Measurements from ENCODE around the gene OBSCN.

The OBSCN gene

GRCh38 chr1:228372183-228373003, 164.5 kb downstream of the OBSCN start:
- no peak for DNase-seq (ENCODE audit: extremely low spot score)
- CTCF ChIA-PET, result no interaction called here
- TF ChIP-seq FOXA1 (IDR thresholded peaks at IDR 0.05), result no peak
- no peak for TF ChIP-seq ARNT (IDR thresholded peaks at IDR 0.05)
- TF ChIP-seq SUZ12 (IDR thresholded peaks at IDR 0.05), result no peak
- TF ChIP-seq ELF4 (IDR thresholded peaks at IDR 0.05), result no peak
- TF ChIP-seq NFRKB (IDR thresholded peaks at IDR 0.05), result no peak
- TF ChIP-seq PKNOX1 (IDR thresholded peaks at IDR 0.05), result no peak
- no peak for TF ChIP-seq TARDBP (IDR thresholded peaks at IDR 0.05)
- TF ChIP-seq FOXM1 (IDR thresholded peaks at IDR 0.05; ENCODE audit: borderline replicate concordance), result no peak
- no peak for TF ChIP-seq L3MBTL2 (conservative IDR thresholded peaks at IDR 0.05)
- TF ChIP-seq CTBP1 (IDR thresholded peaks at IDR 0.05; ENCODE audit: borderline replicate concordance), result no peak
- no peak for TF ChIP-seq HDGF (IDR thresholded peaks at IDR 0.05; ENCODE audit: borderline replicate concordance)
- no peak for TF ChIP-seq LEF1 (IDR thresholded peaks at IDR 0.05; ENCODE audit: borderline replicate concordance)
- TF ChIP-seq FOXK2 (IDR thresholded peaks at IDR 0.05), result no peak
- TF ChIP-seq ZNF384 (IDR thresholded peaks at IDR 0.05), result no peak
- no peak for TF ChIP-seq BHLHE40 (IDR thresholded peaks at IDR 0.05; ENCODE audit: borderline replicate concordance)
- TF ChIP-seq SP1 (IDR thresholded peaks at IDR 0.05), result no peak
- POLR2A ChIA-PET, result no interaction called here

GRCh38 chr1:228373004-228373680, 165.3 kb downstream of the OBSCN start:
- no peak for DNase-seq (ENCODE audit: extremely low spot score)

GRCh38 chr1:228373681-228374571, 166.1 kb downstream of the OBSCN start:
- TF ChIP-seq FOXA1 (IDR thresholded peaks at IDR 0.05) (no peak), BHLHE40 (IDR thresholded peaks at IDR 0.05; ENCODE audit: borderline replicate concordance) (no peak), HDGF (IDR thresholded peaks at IDR 0.05; ENCODE audit: borderline replicate concordance) (no peak), ARNT (IDR thresholded peaks at IDR 0.05) (no peak), LEF1 (IDR thresholded peaks at IDR 0.05; ENCODE audit: borderline replicate concordance) (no peak), TARDBP (IDR thresholded peaks at IDR 0.05) (no peak), FOXM1 (IDR thresholded peaks at IDR 0.05; ENCODE audit: borderline replicate concordance) (no peak), FOXK2 (IDR thresholded peaks at IDR 0.05) (no peak), SP1 (IDR thresholded peaks at IDR 0.05) (no peak), SUZ12 (IDR thresholded peaks at IDR 0.05) (no peak), ZNF384 (IDR thresholded peaks at IDR 0.05) (no peak), CTBP1 (IDR thresholded peaks at IDR 0.05; ENCODE audit: borderline replicate concordance) (no peak), L3MBTL2 (conservative IDR thresholded peaks at IDR 0.05) (no peak)
- DNase-seq (ENCODE audit: extremely low spot score), result no peak
- ChIA-PET CTCF (no interaction called here), POLR2A (no interaction called here)

More at GRCh38 chr1:228373004-228373680, 165.3 kb downstream of the OBSCN start:
- ChIA-PET POLR2A (no interaction called here), CTCF (no interaction called here)
- TF ChIP-seq TARDBP (IDR thresholded peaks at IDR 0.05), result no peak
- TF ChIP-seq ZNF384 (IDR thresholded peaks at IDR 0.05), result no peak
- no peak for TF ChIP-seq FOXA1 (IDR thresholded peaks at IDR 0.05)
- no peak for TF ChIP-seq ARNT (IDR thresholded peaks at IDR 0.05)
- TF ChIP-seq SUZ12 (IDR thresholded peaks at IDR 0.05), result no peak
- no peak for TF ChIP-seq FOXK2 (IDR thresholded peaks at IDR 0.05)
- TF ChIP-seq ELF4 (IDR thresholded peaks at IDR 0.05), result no peak
- no peak for TF ChIP-seq NFRKB (IDR thresholded peaks at IDR 0.05)
- no peak for TF ChIP-seq HDGF (IDR thresholded peaks at IDR 0.05; ENCODE audit: borderline replicate concordance)
- TF ChIP-seq CTBP1 (IDR thresholded peaks at IDR 0.05; ENCODE audit: borderline replicate concordance), result no peak
- no peak for TF ChIP-seq PKNOX1 (IDR thresholded peaks at IDR 0.05)
- TF ChIP-seq FOXM1 (IDR thresholded peaks at IDR 0.05; ENCODE audit: borderline replicate concordance), result no peak
- no peak for TF ChIP-seq SP1 (IDR thresholded peaks at IDR 0.05)

GRCh38 chr1:228374711-228375577, 167.1 kb downstream of the OBSCN start:
- ChIA-PET POLR2A (no interaction called here), CTCF (no interaction called here)
- no peak for TF ChIP-seq L3MBTL2 (conservative IDR thresholded peaks at IDR 0.05)
- TF ChIP-seq FOXK2 (IDR thresholded peaks at IDR 0.05), result no peak
- no peak for DNase-seq (ENCODE audit: extremely low spot score)

- POLR2A ChIA-PET, result interaction anchor here (0.8 kb wide), 1 partner anchor 82 kb away, joined by 3 read pairs; a partner anchor contains a TSS
- no peak for DNase-seq (ENCODE audit: extremely low spot score)
- TF ChIP-seq L3MBTL2 (conservative IDR thresholded peaks at IDR 0.05) (no peak), BHLHE40 (IDR thresholded peaks at IDR 0.05; ENCODE audit: borderline replicate concordance) (no peak), PKNOX1 (IDR thresholded peaks at IDR 0.05) (no peak), FOXK2 (IDR thresholded peaks at IDR 0.05) (no peak), ARNT (IDR thresholded peaks at IDR 0.05) (no peak), SP1 (IDR thresholded peaks at IDR 0.05) (no peak), FOXA1 (IDR thresholded peaks at IDR 0.05) (no peak), FOXM1 (IDR thresholded peaks at IDR 0.05; ENCODE audit: borderline replicate concordance) (no peak), CTBP1 (IDR thresholded peaks at IDR 0.05; ENCODE audit: borderline replicate concordance) (no peak), LEF1 (IDR thresholded peaks at IDR 0.05; ENCODE audit: borderline replicate concordance) (no peak), ZNF384 (IDR thresholded peaks at IDR 0.05) (no peak), SUZ12 (IDR thresholded peaks at IDR 0.05) (no peak), ELF4 (IDR thresholded peaks at IDR 0.05) (no peak), NFRKB (IDR thresholded peaks at IDR 0.05) (no peak), HDGF (IDR thresholded peaks at IDR 0.05; ENCODE audit: borderline replicate concordance) (no peak), TARDBP (IDR thresholded peaks at IDR 0.05) (no peak)
- CTCF ChIA-PET, result no interaction called here
Measured at GRCh38 chr1:228375578-228376261, 167.9 kb downstream of the OBSCN start.

All from HEK293T (cell line).